ENCODE measurements around the gene SLC30A3. TPM values are rescaled to one million over a fixed set of nuclear protein-coding genes. Genes with fewer than 3 reads are reported as not detected.

SLC30A3 gene
- total RNA-seq, 8 experiments from 2014 or later: 0.27 to 1.6 (median 0.61) TPM

Other genes starting within 250 kb of the SLC30A3 start
- gene TMEM214, start 230.1 kb downstream of the SLC30A3 start, total RNA-seq: 10 to 100 TPM; 11.8 to 44.1 (median 30.1) TPM
- 10 to 100 TPM; 11.0 to 47.1 (median 34.8) TPM for gene AGBL5, start 211.4 kb downstream of the SLC30A3 start, total RNA-seq
- gene OST4, start 191.4 kb downstream of the SLC30A3 start, total RNA-seq: 100 to 1,000 TPM; 289 to 626 (median 350) TPM
- 10 to 100 TPM in 4 of 8 experiments, 1 to 10 TPM in 4; 1.4 to 24.6 (median 12.1) TPM for gene EMILIN1, start 184.4 kb downstream of the SLC30A3 start, total RNA-seq
- 1 to 10 TPM in 7 of 8 experiments, under 1 TPM in 1; 0.72 to 5.4 (median 3.4) TPM for gene KHK, start 176.3 kb downstream of the SLC30A3 start, total RNA-seq
- 10 to 100 TPM in 3 of 8 experiments, 1 to 10 TPM in 5; 4.4 to 27.3 (median 9.8) TPM for gene CGREF1, start 143.9 kb downstream of the SLC30A3 start, total RNA-seq
- 1 to 10 TPM in 6 of 8 experiments, under 1 TPM in 1, not detected in 1; 0.94 to 2.9 (median 1.7) TPM for gene ABHD1, start 139.2 kb downstream of the SLC30A3 start, total RNA-seq
- 10 to 100 TPM; 22.9 to 41.5 (median 38.2) TPM for gene PREB, start 128.4 kb downstream of the SLC30A3 start, total RNA-seq
- 1 to 10 TPM in 1 of 8 experiments, under 1 TPM in 5, not detected in 2; 0.11 to 1.5 (median 0.32) TPM for gene PRR30, start 123.6 kb downstream of the SLC30A3 start, total RNA-seq
- gene TCF23, start 114.0 kb downstream of the SLC30A3 start, total RNA-seq: under 1 TPM in 6 of 8 experiments, not detected in 2; 0.09 to 0.66 (median 0.23) TPM
- gene ATRAID, start 51.0 kb downstream of the SLC30A3 start, total RNA-seq: 100 to 1,000 TPM in 6 of 8 experiments, 10 to 100 TPM in 2; 77.0 to 252 (median 123) TPM
- gene SLC5A6, start 50.8 kb downstream of the SLC30A3 start, total RNA-seq: 10 to 100 TPM; 16.0 to 59.5 (median 33.7) TPM
- 10 to 100 TPM; 20.5 to 72.3 (median 31.5) TPM for gene CAD, start 45.7 kb downstream of the SLC30A3 start, total RNA-seq
- not detected for gene DNAJC5G, start 12.4 kb upstream of the SLC30A3 start, total RNA-seq
- gene TRIM54, start 19.4 kb upstream of the SLC30A3 start, total RNA-seq: under 1 TPM in 7 of 8 experiments, not detected in 1; 0.25 to 1.00 (median 0.38) TPM
- gene UCN, start 45.4 kb upstream of the SLC30A3 start, total RNA-seq: 1 to 10 TPM in 5 of 8 experiments, under 1 TPM in 2, not detected in 1; 0.61 to 3.5 (median 1.4) TPM
- gene MPV17, start 60.0 kb upstream of the SLC30A3 start, total RNA-seq: 100 to 1,000 TPM in 1 of 8 experiments, 10 to 100 TPM in 7; 36.7 to 141 (median 68.9) TPM
- gene GTF3C2, start 93.7 kb upstream of the SLC30A3 start, total RNA-seq: 10 to 100 TPM; 19.6 to 80.8 (median 33.0) TPM
- 10 to 100 TPM; 24.0 to 51.7 (median 34.6) TPM for gene EIF2B4, start 107.3 kb upstream of the SLC30A3 start, total RNA-seq
- gene SNX17, start 107.6 kb upstream of the SLC30A3 start, total RNA-seq: 100 to 1,000 TPM in 2 of 8 experiments, 10 to 100 TPM in 6; 46.1 to 142 (median 83.7) TPM
- 10 to 100 TPM; 12.7 to 22.5 (median 18.6) TPM for gene ZNF513, start 117.7 kb upstream of the SLC30A3 start, total RNA-seq
- 100 to 1,000 TPM in 2 of 8 experiments, 10 to 100 TPM in 6; 58.0 to 119 (median 77.6) TPM for gene PPM1G, start 146.5 kb upstream of the SLC30A3 start, total RNA-seq
- gene NRBP1, start 165.6 kb upstream of the SLC30A3 start, total RNA-seq: 100 to 1,000 TPM in 1 of 8 experiments, 10 to 100 TPM in 7; 48.8 to 108 (median 77.5) TPM
- gene KRTCAP3, start 179.3 kb upstream of the SLC30A3 start, total RNA-seq: 1 to 10 TPM in 6 of 8 experiments, under 1 TPM in 1, not detected in 1; 0.54 to 3.2 (median 1.7) TPM
- gene IFT172, start 226.7 kb upstream of the SLC30A3 start, total RNA-seq: 10 to 100 TPM; 16.8 to 44.0 (median 24.7) TPM
- 10 to 100 TPM in 1 of 8 experiments, 1 to 10 TPM in 7; 2.8 to 74.2 (median 6.8) TPM for gene FNDC4, start 232.2 kb upstream of the SLC30A3 start, total RNA-seq
- gene GCKR, start 233.8 kb upstream of the SLC30A3 start, total RNA-seq: 1 to 10 TPM in 2 of 8 experiments, under 1 TPM in 5, not detected in 1; 0.16 to 2.4 (median 0.66) TPM

Measured in motor neuron (in vitro differentiated cells).